GM11168 (cell line): ENCODE results near the gene ZBTB7A.

Experiments used
- in situ Hi-C: fragments of 300-500 bp; cut with MboI; formaldehyde crosslinking; loops from one replicate; pipeline ENCODE4 v1.12.0; 2022; ENCODE audit warnings: low sequenced_read_pairs; ENCODE audit not compliant: unreplicated experiment

ZBTB7A gene

GRCh38 chr19:4069331-4069959 is 2.7 kb upstream of the ZBTB7A start:
- in situ Hi-C loops = no loop called here

GRCh38 chr19:4068047-4068966 is 1.6 kb upstream of the ZBTB7A start:
- in situ Hi-C loops = no loop called here

GRCh38 chr19:4067396-4068046 is 822 bp upstream of the ZBTB7A start:
- in situ Hi-C loops = no loop called here

- in situ Hi-C loops = no loop called here
These were observed 508 bp downstream of the ZBTB7A start for GRCh38 chr19:4066176-4066606.

- in situ Hi-C loops = no loop called here
These were observed 1.1 kb downstream of the ZBTB7A start for GRCh38 chr19:4065430-4066175.

- in situ Hi-C loops = no loop called here
These were observed 2.0 kb downstream of the ZBTB7A start for GRCh38 chr19:4064496-4065260.

- in situ Hi-C loops = no loop called here
These were observed 2.6 kb downstream of the ZBTB7A start for GRCh38 chr19:4064149-4064495.

- in situ Hi-C loops = no loop called here
These were observed 3.1 kb downstream of the ZBTB7A start for GRCh38 chr19:4063369-4064148.

- in situ Hi-C loops = no loop called here
These were observed 4.0 kb downstream of the ZBTB7A start for GRCh38 chr19:4062419-4063368.

GRCh38 chr19:4061683-4062418 is 4.8 kb downstream of the ZBTB7A start:
- in situ Hi-C loops = no loop called here

GRCh38 chr19:4061178-4061682 is 5.5 kb downstream of the ZBTB7A start:
- in situ Hi-C loops = no loop called here

- in situ Hi-C loops = no loop called here
These were observed 6.0 kb downstream of the ZBTB7A start for GRCh38 chr19:4060621-4061177.

- in situ Hi-C loops = no loop called here
These were observed 6.6 kb downstream of the ZBTB7A start for GRCh38 chr19:4059891-4060620.

GRCh38 chr19:4059453-4059871 is 7.2 kb downstream of the ZBTB7A start:
- in situ Hi-C loops = no loop called here

- in situ Hi-C loops = no loop called here
These were observed 7.8 kb downstream of the ZBTB7A start for GRCh38 chr19:4058693-4059452.
